ENCODE measurements around the gene KLRC4.
"Not testable (repeated sequence)": the region's sequence is repeated elsewhere in the genome, so short reads cannot be mapped to it uniquely, and the experiment has no call there.

KLRC4 gene

GRCh38 chr12:10409392-10409791, at the start of gene KLRC4:
KLRC4 (minus strand) TSS chr12:10409757; CDS start chr12:10409575, 182 bp downstream.
- DNase-seq, result peak; percentile 92

GRCh38 chr12:10457760-10458159, 48.2 kb upstream of the KLRC4 start:
- no peak for DNase-seq

GRCh38 chr12:10456856-10457255, 47.3 kb upstream of the KLRC4 start:
- DNase-seq, result no peak

GRCh38 chr12:10455766-10456165, 46.2 kb upstream of the KLRC4 start:
- DNase-seq, result no peak

- DNase-seq, result no peak
Measured at GRCh38 chr12:10454531-10454930, 45.0 kb upstream of the KLRC4 start.

- DNase-seq, result no peak
Measured at GRCh38 chr12:10453156-10453555, 43.6 kb upstream of the KLRC4 start, which contains the start of gene KLRC1. KLRC1 (minus strand) TSS chr12:10453377; CDS start chr12:10451156, 2,221 bp downstream.

GRCh38 chr12:10448236-10448635, 38.7 kb upstream of the KLRC4 start:
- peak; percentile 28 for DNase-seq

GRCh38 chr12:10446052-10446451, 36.5 kb upstream of the KLRC4 start:
- peak; percentile 80 for DNase-seq

- not testable (repeated sequence) for DNase-seq
Measured at GRCh38 chr12:10441144-10441543, 31.6 kb upstream of the KLRC4 start.

GRCh38 chr12:10439608-10440274, 30.2 kb upstream of the KLRC4 start:
- not testable (repeated sequence) for DNase-seq

GRCh38 chr12:10437601-10438000, 28.0 kb upstream of the KLRC4 start:
- not testable (repeated sequence) for DNase-seq

GRCh38 chr12:10435816-10436215, 26.3 kb upstream of the KLRC4 start, which contains the start of gene KLRC2:
KLRC2 (minus strand) TSS chr12:10436010; CDS start chr12:10435986, 24 bp downstream.
- peak; percentile 87 for DNase-seq

GRCh38 chr12:10430623-10431022, 21.1 kb upstream of the KLRC4 start:
- DNase-seq, result peak; percentile 39

- DNase-seq, result not testable (repeated sequence)
Measured at GRCh38 chr12:10425938-10426337, 16.4 kb upstream of the KLRC4 start.

GRCh38 chr12:10424260-10424899, 14.8 kb upstream of the KLRC4 start:
- not testable (repeated sequence) for DNase-seq

- DNase-seq, result not testable (repeated sequence)
Measured at GRCh38 chr12:10422159-10422558, 12.6 kb upstream of the KLRC4 start.

- peak; percentile 55 for DNase-seq
Measured at GRCh38 chr12:10420334-10420733, 10.8 kb upstream of the KLRC4 start, which contains the start of gene KLRC3. KLRC3 (minus strand) TSS chr12:10420595; CDS start chr12:10420550, 45 bp downstream.

- no peak for DNase-seq
Measured at GRCh38 chr12:10408842-10409241, 715 bp downstream of the KLRC4 start.

- DNase-seq, result peak; percentile 96
Measured at GRCh38 chr12:10406725-10407124, 2.8 kb downstream of the KLRC4 start.

- no peak for DNase-seq
Measured at GRCh38 chr12:10405294-10405693, 4.3 kb downstream of the KLRC4 start.

- no peak for DNase-seq
Measured at GRCh38 chr12:10404798-10405197, 4.8 kb downstream of the KLRC4 start.

- DNase-seq, result no peak
Measured at GRCh38 chr12:10400829-10401228, 8.7 kb downstream of the KLRC4 start.

- DNase-seq, result no peak
Measured at GRCh38 chr12:10398168-10398567, 11.4 kb downstream of the KLRC4 start.

- peak; percentile 37 for DNase-seq
Measured at GRCh38 chr12:10397296-10397695, 12.3 kb downstream of the KLRC4 start.
